Neural cell (in vitro differentiated cells): ENCODE results near the gene TRIB2. TPM values are rescaled to one million over a fixed set of nuclear protein-coding genes. Genes with fewer than 3 reads are reported as not detected.
"Not testable (repeated sequence)": the region's sequence is repeated elsewhere in the genome, so short reads cannot be mapped to it uniquely, and the experiment has no call there.

Source experiments
- H2AFZ ChIP-seq: fragments of 200-600, 300-800 bp; sonication (generic), shearing (Covaris generic); 2 replicates; pipeline ENCODE4 v1.6.0; 2014; ENCODE audit warnings: low read depth, mild to moderate bottlenecking, antibody characterized with exemption, low read length, moderate library complexity
- H3F3A ChIP-seq: fragments of 200-600 bp; shearing (Covaris generic); 2 replicates; pipeline ENCODE4 v1.6.1; 2016; ENCODE audit warnings: mild to moderate bottlenecking, moderate library complexity, mixed read lengths, antibody characterized with exemption, low read length; ENCODE audit not compliant: insufficient read depth, poor library complexity, severe bottlenecking
- H3K27ac ChIP-seq: fragments of 200-600, 300-800 bp; sonication (generic), shearing (Covaris generic); 2 replicates; pipeline ENCODE4 v1.5.1; 2014; ENCODE audit warnings: mild to moderate bottlenecking, low read length, moderate library complexity
- H3K27me3 ChIP-seq: fragments of 300-800, 200-600 bp; sonication (generic), shearing (Covaris generic); 2 replicates; pipeline ENCODE4 v1.6.0; 2014; ENCODE audit warnings: mild to moderate bottlenecking, low read depth, low read length, moderate library complexity; ENCODE audit not compliant: insufficient read depth
- H3K36me3 ChIP-seq: fragments of 300-800, 200-600 bp; sonication (generic), shearing (Covaris generic); 2 replicates; pipeline ENCODE4 v1.5.1; 2014; ENCODE audit warnings: mild to moderate bottlenecking, antibody characterized with exemption, low read length, moderate library complexity; ENCODE audit not compliant: insufficient read depth
- H3K4me2 ChIP-seq: fragments of 300-800, 200-600 bp; sonication (generic), shearing (Covaris generic); 2 replicates; pipeline ENCODE4 v1.6.0; 2014; ENCODE audit warnings: mild to moderate bottlenecking, low read length
- H3K4me3 ChIP-seq: fragments of 300-800, 200-600 bp; sonication (generic), shearing (Covaris generic); 2 replicates; pipeline ENCODE4 v1.5.1; 2014; ENCODE audit warnings: mild to moderate bottlenecking, low read length, moderate library complexity
- H3K79me2 ChIP-seq: fragments of 200-600 bp; shearing (Covaris generic); replicated peaks from 2 replicates; pipeline ENCODE4 v1.6.0; 2014; ENCODE audit warnings: mild to moderate bottlenecking, low read length, moderate library complexity; ENCODE audit not compliant: insufficient read depth
- H3K9ac ChIP-seq: fragments of 300-800, 200-600 bp; sonication (generic), shearing (Covaris generic); 2 replicates; pipeline ENCODE4 v1.6.1; 2016; ENCODE audit warnings: mild to moderate bottlenecking, low read length, mixed read lengths
- H3K9me2 ChIP-seq: fragments of 200-600 bp; shearing (Covaris generic); 2 replicates; pipeline ENCODE4 v1.6.1; 2016; ENCODE audit warnings: mild to moderate bottlenecking, low read length, mixed read lengths; ENCODE audit not compliant: insufficient read depth
- H3K9me3 ChIP-seq: fragments of 200-600, 300-800 bp; sonication (generic), shearing (Covaris generic); 2 replicates; pipeline ENCODE4 v1.6.1; 2016; ENCODE audit warnings: mild to moderate bottlenecking, mixed run types, low read length, moderate library complexity, mixed read lengths
- H4K20me1 ChIP-seq: fragments of 200-600 bp; shearing (Covaris generic); 2 replicates; pipeline ENCODE4 v1.6.1; 2016; ENCODE audit warnings: mild to moderate bottlenecking, mixed run types; ENCODE audit not compliant: insufficient read depth
- CTCF ChIP-seq: fragments of 450-650 bp; IDR thresholded peaks from 2 replicates; pipeline ENCODE4 v1.5.1; 2014; ENCODE audit warnings: antibody characterized with exemption, mild to moderate bottlenecking, moderate library complexity; ENCODE audit not compliant: poor library complexity, severe bottlenecking
- EP300 ChIP-seq: fragments of 450-650 bp; conservative IDR thresholded peaks from 2 replicates; pipeline ENCODE4 v1.6.1; 2014; ENCODE audit warnings: antibody characterized with exemption, mild to moderate bottlenecking, moderate library complexity; ENCODE audit not compliant: poor library complexity, severe bottlenecking
- EZH2 ChIP-seq: fragments of 200-600, 300-800 bp; shearing (Covaris generic), sonication (generic); IDR thresholded peaks from 2 replicates; pipeline ENCODE4 v1.6.1; 2014; ENCODE audit warnings: antibody characterized with exemption, low read length, borderline replicate concordance, mild to moderate bottlenecking; ENCODE audit not compliant: insufficient read depth, poor library complexity, severe bottlenecking
- MXI1 ChIP-seq: fragments of 450-650 bp; conservative IDR thresholded peaks from 2 replicates; pipeline ENCODE4 v1.6.1; 2014; ENCODE audit warnings: antibody characterized with exemption, mild to moderate bottlenecking; ENCODE audit not compliant: poor library complexity, severe bottlenecking
- POLR2AphosphoS5 ChIP-seq: IDR thresholded peaks from 2 replicates; pipeline ENCODE4 v1.6.1; 2012
- RAD21 ChIP-seq: fragments of 450-650 bp; conservative IDR thresholded peaks from 2 replicates; pipeline ENCODE4 v1.6.1; 2014; ENCODE audit warnings: antibody characterized with exemption, mild to moderate bottlenecking, moderate library complexity
- REST ChIP-seq: IDR thresholded peaks from 2 replicates; pipeline ENCODE4 v1.6.1; 2012; ENCODE audit warnings: borderline replicate concordance
- SMC3 ChIP-seq: fragments of 450-650 bp; conservative IDR thresholded peaks from 2 replicates; pipeline ENCODE4 v1.6.1; 2014; ENCODE audit warnings: antibody characterized with exemption, mild to moderate bottlenecking, moderate library complexity; ENCODE audit not compliant: poor library complexity
- TAF1 ChIP-seq: IDR thresholded peaks from 2 replicates; pipeline ENCODE4 v1.6.1; 2012; ENCODE audit warnings: low read depth
- polyA plus RNA-seq: library from polyadenylated mRNA; depleted of rRNA; stranded (reverse); fragments of >200 nt; gene quantifications from 2 replicates; pipeline ENCODE4 v1.2.3, GENCODE V29; 2014

The TRIB2 gene
- polyA plus RNA-seq, 1 donor from 2014 or later = 123 TPM

- Histone ChIP-seq H3K4me3 (no peak overlapping the region), H4K20me1 (no peaks in the 10 kb centered on the region), H3K79me2 (no peaks in the 10 kb centered on the region), H3K9ac (no peak overlapping the region), H2AFZ (no peak overlapping the region), H3K9me3 (no peaks in the 10 kb centered on the region), H3K9me2 (no peaks in the 10 kb centered on the region), H3F3A (no peaks in the 10 kb centered on the region), H3K4me2 (no peak overlapping the region), H3K27me3 (no peaks in the 10 kb centered on the region), H3K27ac (no peak overlapping the region), H3K36me3 (no peaks in the 10 kb centered on the region)
- TF ChIP-seq EP300 (no peak), TAF1 (no peak), RAD21 (no peak), MXI1 (no peak), REST (no peak), POLR2AphosphoS5 (no peak), CTCF (no peak), SMC3 (no peak), EZH2 (no peak)
These were observed 37.1 kb upstream of the TRIB2 start for GRCh38 chr2:12679550-12680072.

GRCh38 chr2:12680115-12680514 lies 36.6 kb upstream of the TRIB2 start:
- not testable (repeated sequence) for H2AFZ ChIP-seq, H3K9me3 ChIP-seq, H3F3A ChIP-seq, H3K9me2 ChIP-seq, H3K27me3 ChIP-seq, H3K4me2 ChIP-seq, H3K36me3 ChIP-seq, H3K79me2 ChIP-seq, H4K20me1 ChIP-seq, H3K9ac ChIP-seq, H3K27ac ChIP-seq, H3K4me3 ChIP-seq

- Histone ChIP-seq H4K20me1 (no peaks in the 10 kb centered on the region), H3K9me3 (no peaks in the 10 kb centered on the region), H3F3A (no peaks in the 10 kb centered on the region), H3K4me3 (no peak overlapping the region), H3K36me3 (no peaks in the 10 kb centered on the region), H3K27ac (no peak overlapping the region), H3K27me3 (no peaks in the 10 kb centered on the region), H3K79me2 (no peaks in the 10 kb centered on the region), H3K4me2 (no peak overlapping the region), H3K9me2 (no peaks in the 10 kb centered on the region), H2AFZ (no peak overlapping the region), H3K9ac (no peak overlapping the region)
- TF ChIP-seq EP300 (no peak), TAF1 (no peak), MXI1 (no peak), RAD21 (no peak), SMC3 (no peak), CTCF (no peak), EZH2 (no peak)
These were observed 34.7 kb upstream of the TRIB2 start for GRCh38 chr2:12682017-12682416.
